Stimulated activated CD4-positive, alpha-beta T cell treated with anti-CD3 and anti-CD28 coated beads, Interleukin-15, amount 100 ng/mL, for 1 hour (primary cell): ENCODE data around the gene VPS72.
A peak's percentile ranks its signal among the peaks of the same experiment; 100 is the strongest.

Experiments
- DNase-seq, 2 donors: peaks; one replicate each; pipeline ENCODE4 v3.0.0-alpha.2; 2020; ENCODE audit warnings: low read depth in 1 of 2, low spot score in 1 of 2

The VPS72 gene

DNA sequence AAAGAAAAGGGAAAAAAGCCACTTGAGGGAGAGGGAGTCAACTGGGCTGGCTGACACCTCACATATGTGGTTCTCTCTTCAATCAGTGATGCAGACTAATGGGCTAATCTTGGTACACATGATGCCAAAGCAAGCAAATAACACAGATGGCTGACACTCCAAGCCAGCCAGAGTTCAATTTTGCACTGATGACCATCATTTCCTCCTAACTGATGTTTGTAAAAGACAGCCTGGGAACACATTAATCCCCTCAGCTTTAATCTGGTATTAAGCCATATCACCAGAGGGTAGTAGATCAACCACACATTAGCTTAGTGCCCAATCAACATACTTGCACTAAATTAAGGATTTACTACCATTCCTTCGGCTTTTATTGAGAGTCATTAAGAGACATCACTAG is 2.8 kb downstream of the VPS72 start:
- DNase-seq, result no peak

- DNase-seq, result no peak
These were observed 5.8 kb downstream of the VPS72 start for GRCh38 chr1:151184211-151184610.

GRCh38 chr1:151176514-151177045 is 13.4 kb downstream of the VPS72 start:
- DNase-seq, result no peak

DNA sequence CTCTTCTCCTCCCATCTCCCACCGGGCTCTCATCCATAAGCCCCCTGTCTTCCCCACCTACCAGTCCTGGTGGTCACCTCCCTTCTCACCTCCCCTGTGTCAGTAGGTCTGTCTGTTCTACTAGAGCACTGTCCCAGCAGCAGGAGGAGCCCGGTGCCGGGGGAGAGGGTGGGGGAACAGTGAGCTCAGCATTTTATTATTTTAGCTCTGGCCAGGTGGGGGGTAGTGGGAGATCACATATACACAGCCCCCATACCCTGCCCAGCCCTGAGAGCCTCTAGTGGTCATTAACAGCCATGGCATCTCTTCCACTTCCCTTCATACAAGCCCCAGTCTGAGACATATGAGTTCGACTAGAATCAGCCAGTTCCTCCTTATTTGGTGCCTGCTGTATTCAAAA is 14.1 kb downstream of the VPS72 start, which contains the start of gene TMOD4:
TMOD4 (minus strand) TSS at position 119 of the 400 bp plus-strand sequence. CDS start 1,106 bp downstream, outside the sequence.
- DNase-seq, result no peak

- no peak for DNase-seq
These were observed 14.8 kb downstream of the VPS72 start for GRCh38 chr1:151175041-151175741.

DNA sequence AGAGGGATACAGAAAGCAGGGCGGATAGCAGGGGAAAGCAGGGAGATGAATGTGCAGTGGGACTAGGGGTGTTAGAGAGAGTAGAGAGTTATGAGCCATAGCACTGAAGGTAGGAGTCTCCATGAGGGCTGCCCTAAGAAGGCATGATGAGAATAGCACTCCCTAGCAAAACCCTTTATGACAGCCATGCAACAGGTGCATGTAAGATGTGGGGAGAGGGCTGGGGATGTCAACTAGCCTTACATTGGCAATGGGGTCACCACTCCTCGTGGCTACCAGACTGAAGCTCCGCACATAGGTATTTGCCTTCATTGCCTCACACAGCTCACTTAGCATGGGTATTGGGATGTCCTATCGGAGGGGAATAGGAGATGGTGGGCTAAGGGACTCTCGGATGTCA is 18.8 kb downstream of the VPS72 start:
- DNase-seq, result no peak

- no peak for DNase-seq
These were observed 22.9 kb downstream of the VPS72 start for GRCh38 chr1:151167116-151167515.

DNA sequence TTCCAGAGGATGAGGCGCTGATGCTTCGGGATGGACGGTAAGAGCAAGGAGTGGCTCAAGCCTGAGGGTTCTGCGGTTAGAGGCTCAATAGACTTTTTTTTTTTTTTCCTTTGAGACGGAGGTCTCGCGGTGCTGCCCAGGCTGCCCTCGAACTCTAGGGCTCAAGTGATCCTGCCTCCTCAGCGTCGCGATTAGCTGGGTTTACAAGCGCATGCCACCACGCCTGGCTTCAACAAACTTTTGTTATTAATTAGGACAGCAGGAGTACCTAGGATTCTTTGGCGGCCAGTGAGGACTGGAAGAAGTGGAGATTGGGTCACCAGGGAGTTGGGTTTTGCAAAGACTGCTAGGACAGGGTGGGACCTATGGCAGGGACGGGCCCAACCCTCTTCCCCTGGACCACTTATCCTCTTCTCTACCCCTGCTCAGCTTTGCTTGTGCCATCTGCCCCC is 23.5 kb downstream of the VPS72 start:
- no peak for DNase-seq

DNA sequence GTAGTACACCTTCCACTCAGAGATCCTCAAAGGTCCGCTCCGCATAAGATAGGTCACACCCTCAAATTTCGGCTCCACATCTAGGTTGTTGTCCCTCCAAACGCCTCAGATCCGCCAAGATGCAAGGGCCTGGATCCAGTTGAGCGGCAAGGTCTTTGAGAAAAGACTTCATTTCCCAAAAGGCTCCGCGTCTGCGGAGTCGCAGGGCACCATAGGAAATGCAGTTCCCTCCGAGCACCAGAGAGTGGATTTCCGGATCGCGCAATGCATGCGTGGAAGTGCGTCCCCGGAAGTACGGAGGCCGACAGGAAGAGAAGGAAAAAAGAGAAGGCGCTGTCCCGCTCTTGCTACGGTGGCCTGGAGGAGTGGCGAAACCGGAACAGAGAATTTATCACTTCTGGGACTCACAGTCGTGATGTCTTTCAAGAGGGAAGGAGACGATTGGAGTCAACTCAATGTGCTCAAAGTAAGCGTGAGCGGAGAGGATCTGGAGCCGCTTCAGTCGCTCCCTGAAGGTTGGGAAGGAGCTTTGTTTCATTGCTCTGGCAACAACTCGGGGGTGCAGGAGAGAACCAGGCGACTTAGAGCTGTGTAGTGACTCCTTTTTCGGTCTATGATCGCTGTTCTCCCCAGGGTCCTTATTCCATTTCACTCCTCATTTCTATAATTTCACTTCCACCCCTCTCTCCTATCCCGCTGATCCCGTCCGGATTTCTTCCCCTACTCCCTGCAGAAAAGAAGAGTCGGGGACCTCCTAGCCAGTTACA is 24.1 kb downstream of the VPS72 start, which contains the start of the genes LYSMD1 and SCNM1:
LYSMD1 (minus strand) TSS at position 165 of the 767 bp plus-strand sequence. CDS start 644 bp downstream, outside the sequence.
SCNM1 (plus strand) TSS at position 407 of the 767 bp plus-strand sequence; CDS start at position 416, 9 bp downstream.
- DNase-seq, result peak; percentile 85 to 89

- DNase-seq, result no peak
These were observed 24.7 kb downstream of the VPS72 start for GRCh38 chr1:151165281-151165737.

DNA sequence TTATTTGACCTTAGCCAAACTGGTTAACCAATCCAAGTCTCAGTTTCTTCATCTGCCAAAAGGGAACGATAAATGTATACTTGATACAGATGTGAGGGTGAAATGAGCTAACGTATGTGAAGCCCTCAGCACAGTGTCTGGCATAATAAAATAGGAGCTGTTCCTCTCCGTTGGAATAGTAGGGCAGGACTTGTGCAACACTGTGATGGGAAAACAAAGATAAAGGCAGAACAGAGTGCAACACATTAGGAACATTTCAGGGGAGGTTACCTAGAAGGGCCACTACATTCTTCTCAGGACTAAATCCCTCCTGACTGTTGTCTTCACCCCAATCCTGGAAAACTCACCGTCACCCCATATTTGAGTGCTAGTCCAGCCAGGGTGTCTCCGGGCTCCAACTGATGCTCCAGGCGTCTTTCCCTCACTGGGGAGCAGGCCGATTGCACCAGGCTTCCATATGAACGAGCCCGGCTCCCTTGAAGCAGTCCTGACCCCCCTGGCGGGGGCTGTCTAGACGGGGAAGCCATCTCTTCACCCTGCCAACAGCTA is 25.2 kb downstream of the VPS72 start:
- DNase-seq, result no peak

- no peak for DNase-seq
These were observed 30.6 kb downstream of the VPS72 start for GRCh38 chr1:151159373-151159772.

GRCh38 chr1:151158751-151159251 is 31.2 kb downstream of the VPS72 start:
- no peak for DNase-seq

DNA sequence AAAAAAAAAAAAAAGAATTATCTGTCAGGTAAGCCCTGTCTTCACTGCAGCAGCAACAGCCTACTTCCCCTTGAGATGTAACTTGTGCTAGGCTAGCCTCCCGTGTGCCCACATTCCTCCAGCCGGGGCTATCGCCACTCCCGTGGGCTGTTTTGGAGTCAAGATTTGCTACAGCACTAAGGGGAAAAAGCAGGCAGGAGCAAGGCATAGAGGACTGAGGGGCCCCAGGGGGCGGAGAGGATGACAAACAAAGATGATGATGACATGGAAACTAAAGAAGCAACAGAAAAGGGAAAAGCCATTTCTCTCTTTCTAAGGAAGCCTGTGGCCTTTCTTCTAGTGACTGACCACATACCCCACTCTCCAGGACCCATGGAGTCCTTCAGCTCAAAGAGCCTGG is 31.7 kb downstream of the VPS72 start:
- DNase-seq, result peak in 1 of 2 donors; percentile 33

DNA sequence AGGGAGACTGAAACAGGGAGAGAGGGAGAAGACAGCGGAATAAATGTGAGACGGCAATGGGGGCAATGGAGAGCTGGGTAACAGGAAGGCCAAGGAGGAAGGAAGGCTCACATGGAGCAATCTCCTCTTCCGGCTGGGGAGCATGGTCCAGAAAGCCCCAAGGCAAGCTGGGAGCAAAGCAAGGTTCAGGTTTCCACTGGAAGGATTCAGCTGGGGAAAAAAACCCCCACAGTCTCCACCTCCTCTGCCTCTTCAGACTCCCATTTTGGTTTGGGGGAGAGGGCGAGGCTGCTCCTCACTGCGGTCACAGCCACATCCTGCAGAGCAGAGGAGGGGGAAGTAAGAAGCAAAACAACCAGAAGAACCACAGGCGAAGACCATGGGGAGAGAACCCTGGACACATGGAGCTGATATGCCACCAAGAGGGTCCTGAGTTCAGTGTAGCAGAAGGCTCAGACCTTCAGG is 32.9 kb downstream of the VPS72 start:
- no peak for DNase-seq

DNA sequence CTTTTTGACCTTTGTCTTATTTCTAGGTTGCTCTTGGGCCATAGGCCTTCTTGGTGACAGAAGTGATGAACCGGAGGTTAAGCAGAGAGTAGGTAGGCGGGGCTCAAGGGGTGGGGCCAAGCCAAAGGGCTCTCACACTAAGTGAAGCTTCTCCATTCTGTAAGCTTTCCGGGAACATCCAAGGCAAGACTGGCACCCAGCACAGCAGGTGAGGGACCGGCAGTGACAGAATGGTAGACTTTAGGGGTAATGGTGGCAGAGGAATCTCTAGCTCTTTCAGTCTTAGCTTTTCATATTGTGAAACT is 33.5 kb downstream of the VPS72 start, which contains the start of gene TNFAIP8L2:
TNFAIP8L2 (plus strand) TSS at position 135 of the 305 bp plus-strand sequence. CDS start 2,049 bp downstream, outside the sequence.
- peak; percentile 48 to 59 for DNase-seq

GRCh38 chr1:151147665-151148064 is 42.3 kb downstream of the VPS72 start:
- DNase-seq, result no peak

GRCh38 chr1:151147132-151147503 is 42.9 kb downstream of the VPS72 start:
- no peak for DNase-seq

DNA sequence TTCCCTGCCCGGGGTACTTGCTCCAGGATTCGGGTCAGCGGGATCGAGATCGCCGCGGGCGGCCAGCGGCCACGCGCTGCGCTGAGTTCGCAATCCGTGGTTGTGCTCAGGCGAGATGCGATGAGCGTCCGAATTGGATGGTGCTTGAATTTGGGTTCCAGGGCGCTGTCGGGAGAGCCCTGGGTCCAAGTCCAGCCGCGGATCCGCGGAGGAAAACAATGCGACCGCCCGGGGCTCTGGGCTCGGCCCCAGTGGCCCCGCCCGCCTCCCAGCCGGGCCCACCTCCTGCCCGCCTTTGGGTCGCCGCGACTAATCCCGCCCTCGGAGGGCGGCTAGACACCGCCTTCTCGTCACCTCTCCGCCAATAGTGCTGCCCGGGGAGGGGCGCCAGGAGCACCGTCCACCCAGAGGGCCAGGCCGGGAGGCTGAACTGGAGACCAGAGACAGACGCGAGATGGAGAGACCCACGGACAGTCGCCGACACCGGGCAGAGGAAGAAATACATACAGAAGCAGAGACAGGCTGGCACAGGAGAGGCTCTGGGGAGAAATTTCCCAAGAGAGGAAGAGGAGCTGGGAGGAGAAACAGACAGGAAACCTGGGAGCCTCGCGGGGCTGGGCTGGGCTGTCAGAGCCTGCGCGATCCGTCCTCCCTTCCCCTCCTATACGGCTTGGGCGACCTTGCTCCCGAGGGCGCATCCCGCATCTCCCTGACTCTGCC is 43.4 kb downstream of the VPS72 start, which contains the start of gene SEMA6C:
SEMA6C (minus strand) TSS at position 220 of the 720 bp plus-strand sequence. CDS start 4,010 bp downstream, outside the sequence.
- DNase-seq, result peak; percentile 74 to 78

- DNase-seq, result no peak
These were observed 44.0 kb downstream of the VPS72 start for GRCh38 chr1:151146072-151146411.
